Duodenal mucosa (tissue), 2 donors: Measurements from ENCODE around the gene GRIN3B.

Experiments
- H3K27ac ChIP-seq: one replicate; pipeline ENCODE4 v1.7.0; 2013; ENCODE audit warnings: low read depth, low read length
- H3K27me3 ChIP-seq, 2 donors: one replicate each; pipeline ENCODE4 v1.7.0; 2013; ENCODE audit warnings: low read length in 2 of 2, control low read depth in 1 of 2; ENCODE audit not compliant: insufficient read depth in 2 of 2, control insufficient read depth in 1 of 2
- H3K36me3 ChIP-seq, 2 donors: one replicate each; pipeline ENCODE4 v1.7.0; 2013; ENCODE audit warnings: low read length in 2 of 2, control low read depth in 1 of 2; ENCODE audit not compliant: insufficient read depth in 2 of 2, control insufficient read depth in 1 of 2
- H3K4me1 ChIP-seq, 2 donors: one replicate each; pipeline ENCODE4 v1.7.0; 2013; ENCODE audit warnings: low read length in 2 of 2, control low read depth in 1 of 2; ENCODE audit not compliant: insufficient read depth in 2 of 2, control insufficient read depth in 1 of 2
- H3K4me3 ChIP-seq, 2 donors: one replicate each; pipeline ENCODE4 v1.7.0; 2013; ENCODE audit warnings: low read length in 2 of 2, low read depth in 1 of 2
- H3K9ac ChIP-seq, 2 donors: one replicate each; pipeline ENCODE4 v1.7.0; 2013; ENCODE audit warnings: low read length in 2 of 2, low read depth in 1 of 2
- H3K9me3 ChIP-seq, 2 donors: one replicate each; pipeline ENCODE4 v1.7.0; 2013; ENCODE audit warnings: low read length in 2 of 2, control low read depth in 1 of 2; ENCODE audit not compliant: control insufficient read depth in 1 of 2

GRIN3B gene

DNA sequence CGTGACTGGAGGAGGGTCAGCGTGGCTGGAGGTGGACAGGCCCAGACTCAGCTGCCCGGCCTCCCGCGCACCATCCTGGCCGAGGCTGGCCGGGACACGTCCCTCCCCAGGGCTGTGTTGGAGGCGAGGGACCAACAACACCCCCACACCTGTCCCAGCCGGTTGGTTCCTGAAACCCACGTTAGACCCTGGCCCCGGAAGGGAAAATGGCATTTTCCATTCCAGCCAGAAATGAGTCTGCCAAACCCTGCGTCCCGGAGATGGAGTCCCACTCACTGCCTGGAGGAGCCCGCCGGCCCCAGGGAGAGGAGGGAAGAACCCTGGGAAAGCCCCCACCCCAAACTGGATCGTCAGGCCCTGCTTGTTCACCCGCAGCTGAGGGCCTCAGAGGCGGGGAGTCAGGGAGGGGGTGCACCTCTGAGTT, 20.9 kb upstream of the GRIN3B start:
- Histone ChIP-seq H3K9ac (no peak overlapping the region), H3K4me3 (no peak overlapping the region), H3K4me1 (peaks cover 4% of the 10 kb centered on the region in 2 donors), H3K9me3 (no peaks in the 10 kb centered on the region), H3K27ac (no peak overlapping the region), H3K27me3 (no peaks in the 10 kb centered on the region), H3K36me3 (no peaks in the 10 kb centered on the region)

DNA sequence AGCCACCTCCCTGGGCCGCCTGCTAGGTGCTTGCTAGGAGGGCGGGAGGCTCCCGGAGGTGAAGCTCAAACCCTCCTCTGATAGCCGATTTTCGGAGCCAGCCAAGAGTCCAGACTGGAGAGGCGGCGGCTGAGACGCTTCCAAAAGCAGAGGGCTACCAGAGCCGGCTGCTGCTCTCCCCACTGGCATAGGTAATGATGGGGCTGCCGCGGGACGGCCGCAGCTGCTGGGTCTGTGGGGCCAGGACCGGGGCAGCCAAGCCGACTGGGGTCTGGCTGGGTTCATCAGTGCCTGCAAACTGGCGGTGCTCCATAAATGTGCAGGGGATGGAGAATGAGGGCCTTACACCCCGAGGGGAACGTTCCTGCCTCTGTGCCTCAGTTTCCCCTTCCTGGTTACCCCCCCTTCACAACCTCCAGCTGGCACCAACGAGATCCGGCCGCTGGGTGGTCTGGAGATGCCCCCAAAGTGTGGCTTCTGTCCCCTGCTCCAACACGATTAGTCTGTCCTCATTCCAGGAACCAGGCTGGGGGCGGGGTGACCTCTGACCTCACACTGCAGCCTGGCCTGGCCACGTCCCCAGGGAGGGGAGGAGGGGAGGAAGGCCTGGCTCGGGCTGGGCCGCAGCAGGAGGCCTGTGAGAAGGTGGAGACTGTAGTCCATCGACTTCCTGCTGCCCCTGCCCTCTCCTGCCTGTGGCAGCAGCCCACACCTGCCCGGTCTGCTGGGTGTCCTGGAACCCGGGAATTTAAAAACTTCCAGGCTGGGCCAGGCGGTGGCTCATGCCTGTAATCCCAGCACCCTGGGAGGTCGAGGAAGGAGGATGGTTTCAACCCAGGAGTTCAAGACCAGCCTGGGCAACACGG, 19.9 kb upstream of the GRIN3B start:
- no peaks in the 10 kb centered on the region for H3K9me3 ChIP-seq
- no peaks in the 10 kb centered on the region for H3K27me3 ChIP-seq
- H3K9ac ChIP-seq: no peak overlapping the region
- peaks cover 9 to 12% of the 10 kb centered on the region in 2 donors for H3K4me1 ChIP-seq
- no peak overlapping the region for H3K27ac ChIP-seq
- no peak overlapping the region for H3K4me3 ChIP-seq
- no peaks in the 10 kb centered on the region for H3K36me3 ChIP-seq

DNA sequence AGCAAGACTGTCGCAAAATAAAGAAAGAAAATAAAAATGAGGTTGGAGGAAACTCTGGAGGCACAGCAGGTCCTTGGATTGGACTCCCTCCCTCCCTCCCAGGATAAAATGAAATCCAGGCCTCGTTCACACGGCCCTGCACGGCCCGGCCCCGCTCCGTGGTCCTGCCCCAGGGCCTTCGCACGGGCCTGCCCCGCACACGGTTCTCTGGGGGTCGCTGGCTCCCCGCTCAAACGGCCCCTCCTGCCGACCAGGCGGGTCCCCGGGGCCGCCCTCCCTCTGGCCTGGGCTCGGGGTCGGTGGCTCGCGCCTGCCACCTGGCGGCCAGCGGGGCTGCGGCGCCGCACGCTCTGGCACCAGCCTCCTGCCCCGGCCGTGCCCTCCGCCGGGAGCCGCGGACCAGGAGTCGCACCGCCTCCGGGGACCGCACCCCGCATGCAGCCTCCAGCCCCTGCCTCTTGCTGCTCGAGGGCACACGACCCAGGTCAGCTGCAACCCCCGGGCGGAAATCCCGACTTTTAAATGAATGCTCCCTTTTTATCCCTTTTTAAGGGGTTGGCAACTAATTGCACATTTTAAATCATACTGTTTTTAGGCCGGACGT, 17.6 kb upstream of the GRIN3B start:
- Histone ChIP-seq H3K27me3 (no peaks in the 10 kb centered on the region), H3K9ac (peak overlapping the region in 1 of 2 donors; percentile 7), H3K4me3 (no peak overlapping the region), H3K4me1 (peaks cover 9 to 12% of the 10 kb centered on the region in 2 donors), H3K9me3 (no peaks in the 10 kb centered on the region), H3K27ac (no peak overlapping the region), H3K36me3 (peaks cover 0 to 10% of the 10 kb centered on the region in 2 donors)

DNA sequence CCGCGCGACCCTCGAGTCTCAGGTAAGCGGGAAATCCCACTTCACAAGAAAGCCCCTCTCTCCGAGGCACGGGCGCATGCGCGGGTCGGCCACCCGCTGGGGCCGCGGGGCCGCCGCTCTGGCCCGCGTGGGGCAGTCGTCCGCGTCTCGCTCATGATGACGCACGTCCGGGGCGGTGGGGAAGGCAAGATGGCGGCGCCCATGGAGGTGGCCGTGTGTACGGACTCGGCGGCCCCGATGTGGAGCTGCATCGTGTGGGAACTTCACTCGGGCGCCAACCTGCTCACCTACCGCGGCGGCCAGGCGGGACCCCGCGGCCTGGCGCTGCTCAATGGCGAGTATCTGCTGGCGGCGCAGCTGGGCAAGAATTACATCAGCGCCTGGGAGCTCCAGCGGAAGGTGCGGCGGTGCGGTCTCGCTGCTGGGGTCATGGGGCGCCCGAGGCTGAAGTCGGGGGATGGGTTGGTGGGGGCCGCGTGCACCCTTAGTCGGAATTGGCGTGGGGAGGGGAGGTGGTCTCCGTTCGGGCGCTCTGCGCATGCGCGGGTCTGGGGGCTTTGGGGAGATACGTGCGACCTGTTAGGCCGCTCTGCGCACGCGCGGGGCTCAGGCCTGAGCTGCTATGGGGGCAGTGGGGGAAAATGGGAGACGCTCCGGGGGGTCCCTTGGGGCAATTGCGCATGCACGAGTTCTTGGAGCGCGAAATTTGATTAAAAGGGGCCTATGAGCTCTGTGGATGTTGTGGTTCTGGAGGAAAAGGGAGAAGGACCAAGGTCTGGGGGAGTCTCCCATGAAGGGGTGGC, 15.9 kb upstream of the GRIN3B start, which contains the start of gene WDR18:
Gene WDR18 (plus strand): TSS at position 181 of the 803 bp plus-strand sequence. CDS start 9 bp downstream, at position 190.
- H3K4me1 ChIP-seq: peaks cover 9 to 12% of the 10 kb centered on the region in 2 donors

DNA sequence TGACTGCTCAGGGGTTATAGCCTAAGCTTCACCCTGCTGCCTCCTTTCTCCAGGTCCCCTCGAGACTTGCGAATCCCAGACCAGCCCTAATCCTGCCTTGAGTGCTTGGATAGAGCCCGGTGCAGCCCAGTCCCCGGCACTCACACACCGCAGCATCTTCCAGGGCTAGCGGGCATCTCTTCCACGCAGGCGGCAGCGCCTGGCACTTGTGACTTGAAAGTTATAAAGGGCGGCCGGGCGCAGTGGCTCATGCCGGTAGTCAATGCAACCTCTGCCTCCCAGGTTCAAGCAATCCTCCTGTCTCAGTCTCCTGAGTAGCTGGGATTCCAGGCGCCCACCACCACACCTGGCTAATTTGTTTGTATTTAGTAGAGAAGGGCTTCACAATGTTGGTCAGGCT, 14.1 kb upstream of the GRIN3B start:
- H3K36me3 ChIP-seq: peaks cover 0 to 25% of the 10 kb centered on the region in 2 donors
- H3K27me3 ChIP-seq: no peaks in the 10 kb centered on the region
- no peak overlapping the region for H3K9ac ChIP-seq
- no peak overlapping the region for H3K27ac ChIP-seq
- peaks cover 9 to 12% of the 10 kb centered on the region in 2 donors for H3K4me1 ChIP-seq
- H3K4me3 ChIP-seq: no peak overlapping the region
- H3K9me3 ChIP-seq: no peaks in the 10 kb centered on the region

More for the DNA sequence above, 15.9 kb upstream of the GRIN3B start, which contains the start of gene WDR18:
- Histone ChIP-seq H3K9ac (peak within 1 kb of the TSS; percentile 76 to 81), H3K27me3 (no peaks in the 10 kb centered on the region), H3K4me3 (peak within 1 kb of the TSS; percentile 86 to 91), H3K27ac (peak within 1 kb of the TSS; percentile 78), H3K36me3 (peaks cover 0 to 16% of the 10 kb centered on the region in 2 donors), H3K9me3 (no peaks in the 10 kb centered on the region)

DNA sequence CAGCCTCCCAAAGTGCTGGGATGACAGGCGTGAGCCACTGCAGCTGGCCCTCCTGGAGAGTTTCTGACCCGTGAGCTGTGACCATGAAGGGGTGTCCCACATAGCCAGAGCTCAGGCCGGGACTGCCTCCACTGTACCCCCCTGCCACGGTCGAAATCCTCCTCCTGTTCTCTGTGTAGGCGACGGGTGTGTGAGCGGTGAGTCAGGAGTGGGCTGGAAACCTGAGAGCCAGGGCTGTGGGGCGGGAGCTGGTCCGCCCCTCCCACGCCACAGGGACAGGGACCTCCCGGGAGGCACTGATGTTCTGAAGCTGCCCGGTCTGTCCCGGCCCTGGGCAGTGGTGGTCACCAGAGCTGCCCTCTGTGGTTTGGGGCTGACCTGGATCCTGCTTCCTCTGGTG, 12.1 kb upstream of the GRIN3B start:
- Histone ChIP-seq H3K4me1 (peaks cover 9 to 12% of the 10 kb centered on the region in 2 donors), H3K27ac (no peak overlapping the region), H3K9ac (no peak overlapping the region), H3K36me3 (peaks cover 0 to 25% of the 10 kb centered on the region in 2 donors), H3K4me3 (no peak overlapping the region), H3K9me3 (no peaks in the 10 kb centered on the region), H3K27me3 (no peaks in the 10 kb centered on the region)

DNA sequence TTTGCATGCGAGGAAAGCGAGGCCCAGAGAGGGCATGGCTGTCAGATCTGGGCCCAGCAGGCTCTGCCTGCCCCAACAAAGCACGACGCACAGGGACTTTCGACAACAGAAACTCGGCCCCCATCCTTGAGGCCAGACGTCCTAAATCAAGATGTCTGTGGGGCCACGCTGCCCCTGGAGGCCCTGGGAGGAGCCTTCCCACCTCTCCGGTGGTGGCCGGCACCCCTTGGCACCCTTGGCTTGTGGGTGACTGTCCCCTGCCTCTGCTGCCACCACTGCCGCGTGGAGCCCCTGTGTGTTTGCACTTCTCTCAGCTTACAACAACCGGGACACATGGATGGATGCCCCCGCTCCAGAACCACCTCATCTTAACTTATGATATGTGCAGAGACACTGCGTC, 11.7 kb upstream of the GRIN3B start:
- Histone ChIP-seq H3K9me3 (no peaks in the 10 kb centered on the region), H3K27ac (no peak overlapping the region), H3K9ac (no peak overlapping the region), H3K4me1 (peaks cover 8 to 12% of the 10 kb centered on the region in 2 donors), H3K36me3 (peaks cover 0 to 25% of the 10 kb centered on the region in 2 donors), H3K27me3 (no peaks in the 10 kb centered on the region), H3K4me3 (no peak overlapping the region)

DNA sequence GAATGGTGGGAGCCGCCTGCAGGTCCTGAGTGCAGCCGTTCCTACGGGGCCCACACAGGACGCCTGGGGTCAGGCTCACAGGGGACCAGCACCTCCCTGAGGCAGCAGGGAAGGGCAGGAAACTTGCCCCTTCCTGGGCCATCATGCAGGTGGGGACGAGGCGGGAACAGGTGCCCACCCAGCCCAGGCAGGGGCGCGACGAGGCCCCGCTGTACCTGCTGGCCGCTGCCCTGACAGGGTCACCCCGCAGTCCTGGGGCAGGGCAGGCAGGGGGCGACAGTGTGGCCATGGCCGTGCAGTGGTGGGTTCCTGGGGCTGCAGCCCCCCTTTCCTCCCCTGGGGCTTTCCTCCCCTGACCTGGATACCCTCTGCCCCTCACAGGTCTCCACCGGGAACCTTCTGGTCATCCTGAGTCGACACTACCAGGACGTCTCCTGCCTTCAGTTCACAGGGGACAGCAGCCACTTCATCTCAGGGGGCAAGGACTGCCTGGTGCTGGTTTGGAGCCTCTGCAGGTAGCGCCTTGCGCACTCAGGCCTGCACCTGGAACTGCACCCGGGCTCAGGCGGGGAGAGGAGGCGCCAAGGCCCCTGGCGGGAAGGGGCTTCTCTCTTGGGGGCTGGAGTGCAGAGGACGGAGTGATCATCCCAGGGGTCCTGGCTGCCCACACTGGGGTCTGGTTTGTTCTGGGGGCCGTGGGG, 10.7 kb upstream of the GRIN3B start:
- H3K27ac ChIP-seq: no peak overlapping the region
- no peaks in the 10 kb centered on the region for H3K9me3 ChIP-seq
- H3K9ac ChIP-seq: no peak overlapping the region
- peaks cover 5 to 8% of the 10 kb centered on the region in 2 donors for H3K4me1 ChIP-seq
- peaks cover 0 to 25% of the 10 kb centered on the region in 2 donors for H3K36me3 ChIP-seq
- no peaks in the 10 kb centered on the region for H3K27me3 ChIP-seq
- no peak overlapping the region for H3K4me3 ChIP-seq

DNA sequence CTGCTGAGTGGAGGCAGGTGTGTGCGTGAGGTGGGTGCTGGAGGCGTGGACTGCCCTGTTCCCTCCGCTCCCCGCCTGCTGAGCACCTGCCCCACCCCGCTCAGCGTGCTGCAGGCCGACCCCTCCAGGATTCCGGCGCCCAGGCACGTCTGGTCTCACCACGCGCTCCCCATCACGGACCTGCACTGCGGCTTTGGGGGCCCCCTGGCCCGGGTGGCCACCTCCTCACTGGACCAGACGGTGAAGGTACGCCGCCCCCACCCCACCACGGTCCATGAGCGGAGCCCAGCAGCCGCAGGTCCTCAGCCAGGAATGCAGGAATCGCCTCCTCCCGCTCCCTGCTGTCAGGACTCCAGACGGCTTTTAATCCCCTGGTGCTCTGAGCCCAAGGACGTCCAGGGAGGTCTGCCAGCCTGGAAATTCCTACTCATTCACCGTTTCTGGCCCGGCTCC, 10.1 kb upstream of the GRIN3B start:
- Histone ChIP-seq H3K9ac (no peak overlapping the region), H3K4me3 (no peak overlapping the region), H3K4me1 (peaks cover 0 to 2% of the 10 kb centered on the region in 2 donors), H3K27ac (no peak overlapping the region), H3K36me3 (peaks cover 0 to 25% of the 10 kb centered on the region in 2 donors), H3K9me3 (no peaks in the 10 kb centered on the region), H3K27me3 (peaks cover under 1% of the 10 kb centered on the region in 2 donors)
